Stimulated activated naive B cell treated with anti-CD40 and anti-IgM and Interleukin-4, amounts not matched to agents 10 μg/mL and 1 μg/mL and 100 μg/mL, for 72 hours (primary cell): ENCODE measurements around the gene SEPTIN3.

Experiments
- ATAC-seq, 2 donors: fragments of 150-1000 bp; cut with Tn5 transposase; replicated peaks; 2 replicates each; pipeline ENCODE4 v1.10.0; 2021; ENCODE audit warnings: moderate library complexity in 1 of 2
- DNase-seq: peaks from one replicate; pipeline ENCODE4 v3.0.0; 2021
- H3K27ac Mint-ChIP-seq: one replicate; pipeline ENCODE4 v1.8.0; 2022; ENCODE audit warnings: mild to moderate bottlenecking, mixed read lengths
- H3K27me3 Mint-ChIP-seq, 2 donors: one replicate each; pipeline ENCODE4 v1.8.0; 2022; ENCODE audit warnings: mixed read lengths in 2 of 2
- H3K36me3 Mint-ChIP-seq, 2 donors: one replicate each; pipeline ENCODE4 v1.8.0; 2022; ENCODE audit warnings: mixed read lengths in 2 of 2, mild to moderate bottlenecking in 1 of 2
- H3K4me1 Mint-ChIP-seq, 2 donors: one replicate each; pipeline ENCODE4 v1.8.0; 2022; ENCODE audit warnings: mixed read lengths in 2 of 2, mild to moderate bottlenecking in 1 of 2
- H3K4me3 Mint-ChIP-seq, 2 donors: one replicate each; pipeline ENCODE4 v1.8.0; 2022; ENCODE audit warnings: mild to moderate bottlenecking in 2 of 2, mixed read lengths in 2 of 2, moderate library complexity in 1 of 2
- H3K9me3 Mint-ChIP-seq, 2 donors: one replicate each; pipeline ENCODE4 v1.8.0; 2022; ENCODE audit warnings: mixed read lengths in 2 of 2, mild to moderate bottlenecking in 1 of 2

SEPTIN3 gene

GRCh38 chr22:41976070-41976901 is 7.0 kb downstream of the SEPTIN3 start:
- H3K4me3 Mint-ChIP-seq, result peak overlapping the region; percentile 20 to 55
- ATAC-seq, result peak; percentile 57 to 58
- H3K9me3 Mint-ChIP-seq, result no peaks in the 10 kb centered on the region
- no peak overlapping the region for H3K27ac Mint-ChIP-seq
- peaks cover 0 to 1% of the 10 kb centered on the region in 2 donors for H3K36me3 Mint-ChIP-seq
- H3K27me3 Mint-ChIP-seq, result peaks cover 45 to 66% of the 10 kb centered on the region in 2 donors
- no peak for DNase-seq
- H3K4me1 Mint-ChIP-seq, result peaks cover 19 to 28% of the 10 kb centered on the region in 2 donors

- H3K4me3 Mint-ChIP-seq, result peak overlapping the region; percentile 43 to 61
- ATAC-seq, result peak; percentile 35 to 48
- no peak overlapping the region for H3K27ac Mint-ChIP-seq
- peaks cover 38 to 65% of the 10 kb centered on the region in 2 donors for H3K27me3 Mint-ChIP-seq
- H3K36me3 Mint-ChIP-seq, result peaks cover 0 to 1% of the 10 kb centered on the region in 2 donors
- no peak for DNase-seq
- no peaks in the 10 kb centered on the region for H3K9me3 Mint-ChIP-seq
- peaks cover 19 to 28% of the 10 kb centered on the region in 2 donors for H3K4me1 Mint-ChIP-seq
Observed at GRCh38 chr22:41976961-41977566, 7.8 kb downstream of the SEPTIN3 start.

GRCh38 chr22:41978732-41979131 is 9.5 kb downstream of the SEPTIN3 start:
- Mint-ChIP-seq H3K27me3 (peaks cover 31 to 61% of the 10 kb centered on the region in 2 donors), H3K9me3 (no peaks in the 10 kb centered on the region)

GRCh38 chr22:41979423-41980250 is 10.4 kb downstream of the SEPTIN3 start:
- no peak overlapping the region for H3K4me3 Mint-ChIP-seq
- H3K27me3 Mint-ChIP-seq, result peaks cover 31 to 55% of the 10 kb centered on the region in 2 donors
- H3K36me3 Mint-ChIP-seq, result peaks cover 0 to 1% of the 10 kb centered on the region in 2 donors
- peaks cover 19 to 25% of the 10 kb centered on the region in 2 donors for H3K4me1 Mint-ChIP-seq
- no peak overlapping the region for H3K27ac Mint-ChIP-seq
- no peaks in the 10 kb centered on the region for H3K9me3 Mint-ChIP-seq
- DNase-seq, result no peak
- ATAC-seq, result peak; percentile 68 to 72

More at GRCh38 chr22:41978732-41979131, 9.5 kb downstream of the SEPTIN3 start:
- Mint-ChIP-seq H3K27ac (no peak overlapping the region), H3K36me3 (peaks cover 0 to 1% of the 10 kb centered on the region in 2 donors), H3K4me1 (peaks cover 19 to 25% of the 10 kb centered on the region in 2 donors), H3K4me3 (no peak overlapping the region)
- no peak for DNase-seq
- no peak for ATAC-seq

- ATAC-seq (no peak), DNase-seq (no peak)
- no peaks in the 10 kb centered on the region for H3K9me3 Mint-ChIP-seq
- H3K4me3 Mint-ChIP-seq, result no peak overlapping the region
- peaks cover 22 to 47% of the 10 kb centered on the region in 2 donors for H3K27me3 Mint-ChIP-seq
- no peak overlapping the region for H3K27ac Mint-ChIP-seq
- peaks cover 0 to 1% of the 10 kb centered on the region in 2 donors for H3K36me3 Mint-ChIP-seq
- H3K4me1 Mint-ChIP-seq, result peaks cover 5 to 11% of the 10 kb centered on the region in 2 donors
Observed at GRCh38 chr22:41982865-41983264, 13.6 kb downstream of the SEPTIN3 start.

- H3K4me1 Mint-ChIP-seq, result peaks cover 5 to 11% of the 10 kb centered on the region in 2 donors
- no peaks in the 10 kb centered on the region for H3K36me3 Mint-ChIP-seq
- H3K4me3 Mint-ChIP-seq, result no peak overlapping the region
- peaks cover 21 to 44% of the 10 kb centered on the region in 2 donors for H3K27me3 Mint-ChIP-seq
- H3K27ac Mint-ChIP-seq, result no peak overlapping the region
- H3K9me3 Mint-ChIP-seq, result no peaks in the 10 kb centered on the region
- DNase-seq, result no peak
- ATAC-seq, result no peak
Observed at GRCh38 chr22:41983513-41984405, 14.5 kb downstream of the SEPTIN3 start.

GRCh38 chr22:41987276-41987675 is 18.0 kb downstream of the SEPTIN3 start:
- ATAC-seq (no peak), DNase-seq (no peak)
- no peak overlapping the region for H3K4me3 Mint-ChIP-seq
- no peak overlapping the region for H3K27ac Mint-ChIP-seq
- H3K36me3 Mint-ChIP-seq, result no peaks in the 10 kb centered on the region
- no peaks in the 10 kb centered on the region for H3K9me3 Mint-ChIP-seq
- H3K4me1 Mint-ChIP-seq, result no peaks in the 10 kb centered on the region
- H3K27me3 Mint-ChIP-seq, result peaks cover 27 to 35% of the 10 kb centered on the region in 2 donors

GRCh38 chr22:41989246-41989645 is 20.0 kb downstream of the SEPTIN3 start:
- DNase-seq (no peak), ATAC-seq (no peak)
- Mint-ChIP-seq H3K27ac (no peak overlapping the region), H3K4me3 (no peak overlapping the region), H3K27me3 (peaks cover 26 to 32% of the 10 kb centered on the region in 2 donors), H3K4me1 (no peaks in the 10 kb centered on the region), H3K9me3 (no peaks in the 10 kb centered on the region), H3K36me3 (no peaks in the 10 kb centered on the region)

GRCh38 chr22:41991111-41991510 is 21.9 kb downstream of the SEPTIN3 start:
- Mint-ChIP-seq H3K4me1 (peaks cover 7 to 13% of the 10 kb centered on the region in 2 donors), H3K9me3 (no peaks in the 10 kb centered on the region), H3K27ac (no peak overlapping the region), H3K27me3 (peaks cover 23 to 29% of the 10 kb centered on the region in 2 donors), H3K4me3 (no peak overlapping the region), H3K36me3 (no peaks in the 10 kb centered on the region)
- no peak for DNase-seq
- ATAC-seq, result no peak

GRCh38 chr22:41992496-41992895 is 23.3 kb downstream of the SEPTIN3 start:
- H3K9me3 Mint-ChIP-seq, result no peaks in the 10 kb centered on the region
- H3K4me1 Mint-ChIP-seq, result peaks cover 7 to 13% of the 10 kb centered on the region in 2 donors
- DNase-seq, result no peak
- ATAC-seq, result no peak
- no peak overlapping the region for H3K4me3 Mint-ChIP-seq
- H3K27me3 Mint-ChIP-seq, result peaks cover 15 to 31% of the 10 kb centered on the region in 2 donors
- no peak overlapping the region for H3K27ac Mint-ChIP-seq
- H3K36me3 Mint-ChIP-seq, result no peaks in the 10 kb centered on the region

GRCh38 chr22:41995211-41995610 is 26.0 kb downstream of the SEPTIN3 start:
- no peak for ATAC-seq
- DNase-seq, result no peak
- Mint-ChIP-seq H3K36me3 (peaks cover 5 to 11% of the 10 kb centered on the region in 2 donors), H3K27me3 (peaks cover 6 to 21% of the 10 kb centered on the region in 2 donors), H3K27ac (no peak overlapping the region), H3K9me3 (peaks cover 3 to 9% of the 10 kb centered on the region in 2 donors), H3K4me1 (peaks cover 23 to 35% of the 10 kb centered on the region in 2 donors), H3K4me3 (no peak overlapping the region)

- Mint-ChIP-seq H3K9me3 (peaks cover 3 to 9% of the 10 kb centered on the region in 2 donors), H3K36me3 (peaks cover 19 to 24% of the 10 kb centered on the region in 2 donors), H3K27me3 (peaks cover 0 to 13% of the 10 kb centered on the region in 2 donors), H3K27ac (no peak overlapping the region), H3K4me3 (no peak overlapping the region), H3K4me1 (peaks cover 23 to 35% of the 10 kb centered on the region in 2 donors)
- ATAC-seq (no peak), DNase-seq (no peak)
Observed at GRCh38 chr22:41996826-41997225, 27.6 kb downstream of the SEPTIN3 start.
